GM21576 (cell line): ENCODE results near the gene FAIM2.

ENCODE experiments used
- ATAC-seq: cut with Tn5 transposase; IDR thresholded peaks from one replicate; pipeline ENCODE4 v1.9.1; 2021; ENCODE audit warnings: mild to moderate bottlenecking, moderate library complexity; ENCODE audit not compliant: unreplicated experiment

FAIM2 gene

GRCh38 chr12:49899921-49900320 lies 3.8 kb downstream of the FAIM2 start:
- ATAC-seq, result no peak

- ATAC-seq, result no peak
Measured at GRCh38 chr12:49899286-49899843, 4.3 kb downstream of the FAIM2 start.

GRCh38 chr12:49897276-49897675 lies 6.4 kb downstream of the FAIM2 start:
- ATAC-seq, result no peak

DNA sequence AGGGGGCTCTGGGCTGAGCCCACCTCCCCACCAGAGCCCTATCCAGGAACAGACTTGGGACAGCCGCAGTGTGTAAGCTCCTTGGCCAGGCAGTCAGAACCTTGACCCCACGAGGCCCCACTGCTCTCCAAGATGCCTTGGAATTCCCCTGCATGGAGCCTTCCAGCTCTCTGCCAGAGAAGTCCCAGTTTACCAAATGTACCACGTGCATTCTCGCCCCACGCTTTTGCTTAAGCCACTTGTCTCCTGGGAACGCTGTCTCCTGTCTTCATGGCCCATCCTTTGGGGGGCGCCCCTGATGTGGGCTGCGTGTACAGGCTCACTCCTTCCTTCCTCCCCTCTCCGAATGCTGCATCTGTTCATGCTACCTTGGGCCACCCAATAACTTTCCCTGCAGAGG lies 7.9 kb downstream of the FAIM2 start:
- ATAC-seq, result no peak

DNA sequence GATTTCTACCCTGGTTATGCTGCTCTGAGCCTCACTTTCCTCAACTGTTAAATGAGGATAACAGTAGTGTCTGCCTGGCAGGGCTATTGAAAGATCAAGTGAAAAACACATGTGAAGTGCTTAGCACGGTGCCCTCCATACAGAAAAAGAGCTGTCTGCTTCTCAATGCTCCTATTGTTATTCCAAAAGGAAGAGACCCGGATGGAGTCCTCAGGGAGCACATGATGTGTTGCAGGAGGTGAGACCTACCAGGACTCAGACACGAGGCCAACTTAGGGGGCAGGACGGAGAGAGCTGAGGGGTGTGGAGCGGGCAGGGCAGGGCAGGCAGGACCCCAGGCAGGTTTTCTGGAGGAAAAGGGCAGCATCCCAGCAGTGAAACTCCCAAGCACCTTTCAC lies 8.9 kb downstream of the FAIM2 start:
- no peak for ATAC-seq

GRCh38 chr12:49893753-49894750 lies 9.6 kb downstream of the FAIM2 start:
- no peak for ATAC-seq

DNA sequence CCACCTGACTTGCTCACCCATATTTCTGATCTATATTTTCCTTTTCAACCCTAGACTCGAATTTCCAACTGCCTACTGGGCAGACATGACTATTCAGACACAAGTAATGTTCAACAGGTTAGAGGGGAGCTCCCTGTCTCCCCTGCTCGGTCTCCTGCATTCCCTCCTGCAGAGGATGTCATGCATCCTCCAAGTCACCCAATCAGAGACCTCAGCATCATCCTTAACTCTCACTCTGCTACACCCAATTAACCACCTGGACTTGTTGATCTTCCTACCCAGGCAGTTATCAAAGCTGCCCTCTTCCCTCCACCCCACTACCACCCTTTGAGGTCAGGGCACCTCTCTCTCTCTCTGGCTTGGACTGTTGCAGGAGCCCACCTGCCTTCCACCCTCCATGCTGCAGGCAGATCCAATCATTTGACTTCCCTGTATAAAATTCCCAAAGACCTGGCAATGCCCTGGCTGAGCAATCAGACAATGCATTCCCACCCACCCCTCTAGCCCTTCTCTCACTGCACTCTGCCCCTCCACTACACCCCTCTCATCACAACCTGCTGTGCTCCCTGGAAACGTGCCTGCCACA lies 10.9 kb downstream of the FAIM2 start:
- ATAC-seq, result no peak

- no peak for ATAC-seq
Measured at GRCh38 chr12:49892084-49892731, 11.5 kb downstream of the FAIM2 start.

- no peak for ATAC-seq
Measured at GRCh38 chr12:49891476-49891875, 12.2 kb downstream of the FAIM2 start.

- ATAC-seq, result no peak
Measured at GRCh38 chr12:49891012-49891411, 12.7 kb downstream of the FAIM2 start.

DNA sequence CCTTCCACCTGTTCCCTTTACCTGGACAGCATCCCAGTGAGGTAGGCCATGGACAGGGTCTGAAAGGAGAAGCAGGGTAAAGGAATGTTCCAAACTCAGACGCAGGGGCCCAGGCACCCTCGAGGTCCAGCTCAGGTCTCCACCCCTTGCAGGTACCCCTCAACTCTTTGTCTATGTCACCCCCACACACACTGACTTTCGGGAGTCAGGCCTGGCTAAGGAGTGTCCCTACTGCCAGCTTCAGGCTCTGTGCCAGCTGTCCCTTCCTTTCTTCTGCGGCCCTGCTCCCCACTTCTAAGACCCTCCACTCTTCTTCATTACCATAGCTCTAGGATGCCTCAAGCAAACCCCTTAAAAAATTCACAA lies 13.6 kb downstream of the FAIM2 start:
- ATAC-seq, result no peak

DNA sequence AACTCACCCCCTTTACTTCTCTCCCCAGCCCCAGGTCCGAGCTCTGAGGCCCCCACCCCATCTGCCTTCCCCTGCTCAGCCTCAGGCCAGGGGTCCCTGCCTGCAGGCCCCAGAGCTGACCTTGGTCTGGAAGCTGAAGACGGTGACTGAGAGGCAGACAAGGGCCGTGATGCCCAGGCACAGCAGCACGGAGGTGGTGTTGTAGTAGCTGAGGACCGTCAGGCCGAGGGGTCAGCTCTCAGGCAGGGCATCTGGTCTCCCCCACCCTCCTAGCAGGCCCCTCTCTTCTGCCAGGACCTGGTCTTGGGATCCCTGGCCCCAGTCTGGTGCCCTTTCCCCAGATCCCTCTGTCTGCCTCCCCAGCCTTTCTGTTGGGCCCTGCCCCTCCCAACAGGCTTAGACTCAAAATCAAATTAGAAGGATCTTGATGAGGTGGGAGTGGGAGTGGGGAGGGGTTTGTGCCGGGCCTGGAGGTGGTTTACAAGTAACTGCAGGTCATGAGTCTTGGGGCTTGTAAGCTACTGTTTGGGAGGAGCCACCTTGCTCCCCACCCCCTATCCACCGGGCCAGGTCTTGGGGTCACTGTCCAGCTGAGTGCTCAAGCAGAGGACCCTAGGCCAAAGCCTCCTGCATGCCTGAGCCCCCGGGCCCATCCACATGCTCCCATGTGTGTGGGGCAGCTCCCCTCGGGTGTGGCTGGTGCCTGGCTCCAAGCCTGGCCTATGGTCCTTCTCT lies 14.2 kb downstream of the FAIM2 start:
- ATAC-seq, result no peak

- ATAC-seq, result no peak
Measured at GRCh38 chr12:49888461-49889151, 15.1 kb downstream of the FAIM2 start.

DNA sequence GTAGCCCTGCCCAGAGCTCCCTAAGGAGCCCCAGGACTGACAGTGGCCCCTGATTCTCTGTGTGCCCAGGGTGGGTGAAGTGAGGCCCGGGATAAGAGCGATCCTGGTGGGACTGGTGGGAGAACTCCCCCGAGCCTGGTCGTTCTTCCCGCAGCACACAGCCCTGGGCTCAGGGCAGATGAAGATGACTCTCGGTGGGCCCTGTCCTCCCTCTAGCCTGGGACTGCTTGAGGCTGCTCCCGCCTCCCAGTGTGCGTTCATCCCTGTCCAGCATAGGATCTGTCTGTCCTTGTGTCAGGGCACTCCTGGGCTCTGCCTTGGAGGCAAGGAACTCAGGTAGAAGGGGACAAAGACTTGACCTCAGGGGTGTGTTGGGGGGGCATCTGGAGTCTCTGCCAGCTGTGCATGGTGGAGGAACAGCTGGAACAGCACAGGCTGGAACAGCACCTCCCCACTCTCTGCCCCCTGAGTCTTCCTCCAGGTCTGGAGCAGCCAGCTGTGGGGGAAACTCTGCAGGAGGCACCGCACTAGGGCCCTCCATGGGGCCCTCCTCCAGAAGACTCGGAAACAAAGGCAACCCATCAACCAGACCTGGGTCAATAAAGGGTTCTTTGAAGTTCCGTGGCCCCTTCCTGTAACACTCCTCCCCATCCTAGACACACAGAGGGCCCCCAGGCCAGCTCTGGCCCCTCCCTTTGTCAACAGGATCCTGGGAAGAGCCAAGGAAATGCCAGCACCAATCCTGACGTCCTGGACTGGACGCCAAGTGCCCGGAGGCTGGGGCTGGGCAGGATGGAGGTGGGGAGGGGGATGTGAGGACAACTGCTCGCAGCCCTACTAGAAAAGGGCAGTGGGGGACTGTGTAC lies 15.9 kb downstream of the FAIM2 start:
- no peak for ATAC-seq

DNA sequence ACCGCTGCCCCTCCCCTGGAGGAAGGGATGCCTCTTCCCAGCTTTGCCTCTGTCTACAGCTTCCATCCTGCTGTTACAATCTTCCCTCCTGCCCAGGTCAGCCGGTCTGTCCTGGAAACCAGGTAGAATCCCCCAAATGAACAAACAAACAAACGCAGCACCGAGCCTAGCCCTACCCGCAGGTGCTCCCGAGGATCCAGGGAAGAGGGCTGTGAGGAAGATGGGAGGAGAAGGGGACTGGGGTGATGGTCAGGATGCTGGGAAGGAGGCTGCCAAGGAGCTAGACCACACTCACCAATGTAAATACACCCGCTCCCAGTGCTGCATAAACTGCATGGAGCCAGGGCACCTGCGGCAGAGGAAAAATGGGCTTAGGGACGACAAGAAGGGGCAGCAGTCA lies 16.6 kb downstream of the FAIM2 start:
- no peak for ATAC-seq

DNA sequence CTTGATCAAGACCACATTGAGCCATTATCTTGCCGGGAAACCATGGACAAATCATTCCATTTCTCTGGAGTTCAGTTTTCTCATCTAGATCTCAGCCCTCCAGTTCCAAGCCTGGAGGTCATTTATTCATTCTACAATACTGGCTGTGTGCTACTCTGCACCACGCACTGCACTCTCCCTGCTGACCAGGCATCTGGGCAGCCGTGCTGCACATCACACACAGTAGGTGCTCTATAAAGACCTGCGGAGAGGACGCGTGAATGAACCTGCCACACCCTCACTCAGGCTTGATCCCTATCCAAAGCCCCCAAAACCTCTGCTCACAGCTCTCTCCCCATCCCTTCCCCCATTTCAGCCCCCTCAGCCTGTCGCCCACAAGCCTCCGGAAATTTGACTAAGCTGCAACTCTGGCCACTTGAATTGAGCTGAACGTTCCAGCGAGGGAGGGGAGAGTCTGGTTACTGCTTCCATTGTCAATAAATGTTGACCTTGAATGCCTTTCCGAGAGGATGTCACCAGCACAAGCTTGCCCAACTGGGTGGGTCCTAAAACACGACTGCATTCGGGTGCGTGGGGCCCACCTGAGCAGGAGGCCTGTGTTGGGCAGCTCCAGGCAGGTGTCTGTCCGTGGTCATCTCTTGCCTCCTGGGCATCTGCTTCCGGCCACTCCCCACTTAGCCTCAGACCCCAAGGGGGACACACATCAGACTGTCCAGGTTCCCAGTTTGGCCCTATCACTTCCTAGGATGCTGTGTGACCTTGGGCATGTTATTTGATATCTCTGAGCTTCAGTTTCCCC lies 17.8 kb downstream of the FAIM2 start:
- ATAC-seq, result no peak

- ATAC-seq, result no peak
Measured at GRCh38 chr12:49885118-49885517, 18.6 kb downstream of the FAIM2 start.

DNA sequence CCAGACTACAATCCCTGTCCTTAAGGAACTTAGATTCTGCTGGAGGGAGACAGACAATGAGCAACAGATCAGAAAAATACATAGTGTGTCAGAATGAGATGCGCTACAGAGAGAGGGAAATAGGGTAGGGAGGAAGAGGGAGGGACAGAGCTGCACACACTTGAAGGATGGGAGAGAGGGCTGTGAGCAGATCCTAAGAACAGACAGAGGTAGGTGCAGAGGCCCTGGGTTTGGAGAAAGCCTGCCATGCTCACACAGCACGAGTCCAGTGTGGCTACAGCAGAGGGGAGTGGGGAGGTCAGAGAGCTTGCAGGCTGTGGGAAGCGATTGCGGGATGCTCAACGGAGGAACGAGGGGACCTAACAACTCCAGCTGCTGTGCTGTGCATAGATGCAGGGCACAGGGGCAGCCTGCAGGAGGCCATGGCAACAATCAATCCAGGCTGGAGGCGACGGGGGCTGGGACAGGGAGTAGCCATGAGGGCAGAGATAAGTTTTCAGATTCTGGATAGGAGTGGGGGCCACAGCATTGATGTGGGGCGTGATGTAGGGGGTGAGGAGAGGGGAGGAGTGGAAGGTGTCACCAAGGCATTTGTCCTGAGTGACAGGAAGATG lies 20.7 kb downstream of the FAIM2 start:
- ATAC-seq, result no peak
